Measurements from ENCODE around the gene RBBP6.
"Not testable (repeated sequence)": the region's sequence is repeated elsewhere in the genome, so short reads cannot be mapped to it uniquely, and the experiment has no call there.

Gene RBBP6, protein sequence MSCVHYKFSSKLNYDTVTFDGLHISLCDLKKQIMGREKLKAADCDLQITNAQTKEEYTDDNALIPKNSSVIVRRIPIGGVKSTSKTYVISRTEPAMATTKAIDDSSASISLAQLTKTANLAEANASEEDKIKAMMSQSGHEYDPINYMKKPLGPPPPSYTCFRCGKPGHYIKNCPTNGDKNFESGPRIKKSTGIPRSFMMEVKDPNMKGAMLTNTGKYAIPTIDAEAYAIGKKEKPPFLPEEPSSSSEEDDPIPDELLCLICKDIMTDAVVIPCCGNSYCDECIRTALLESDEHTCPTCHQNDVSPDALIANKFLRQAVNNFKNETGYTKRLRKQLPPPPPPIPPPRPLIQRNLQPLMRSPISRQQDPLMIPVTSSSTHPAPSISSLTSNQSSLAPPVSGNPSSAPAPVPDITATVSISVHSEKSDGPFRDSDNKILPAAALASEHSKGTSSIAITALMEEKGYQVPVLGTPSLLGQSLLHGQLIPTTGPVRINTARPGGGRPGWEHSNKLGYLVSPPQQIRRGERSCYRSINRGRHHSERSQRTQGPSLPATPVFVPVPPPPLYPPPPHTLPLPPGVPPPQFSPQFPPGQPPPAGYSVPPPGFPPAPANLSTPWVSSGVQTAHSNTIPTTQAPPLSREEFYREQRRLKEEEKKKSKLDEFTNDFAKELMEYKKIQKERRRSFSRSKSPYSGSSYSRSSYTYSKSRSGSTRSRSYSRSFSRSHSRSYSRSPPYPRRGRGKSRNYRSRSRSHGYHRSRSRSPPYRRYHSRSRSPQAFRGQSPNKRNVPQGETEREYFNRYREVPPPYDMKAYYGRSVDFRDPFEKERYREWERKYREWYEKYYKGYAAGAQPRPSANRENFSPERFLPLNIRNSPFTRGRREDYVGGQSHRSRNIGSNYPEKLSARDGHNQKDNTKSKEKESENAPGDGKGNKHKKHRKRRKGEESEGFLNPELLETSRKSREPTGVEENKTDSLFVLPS (N-terminal part only)

DNA sequence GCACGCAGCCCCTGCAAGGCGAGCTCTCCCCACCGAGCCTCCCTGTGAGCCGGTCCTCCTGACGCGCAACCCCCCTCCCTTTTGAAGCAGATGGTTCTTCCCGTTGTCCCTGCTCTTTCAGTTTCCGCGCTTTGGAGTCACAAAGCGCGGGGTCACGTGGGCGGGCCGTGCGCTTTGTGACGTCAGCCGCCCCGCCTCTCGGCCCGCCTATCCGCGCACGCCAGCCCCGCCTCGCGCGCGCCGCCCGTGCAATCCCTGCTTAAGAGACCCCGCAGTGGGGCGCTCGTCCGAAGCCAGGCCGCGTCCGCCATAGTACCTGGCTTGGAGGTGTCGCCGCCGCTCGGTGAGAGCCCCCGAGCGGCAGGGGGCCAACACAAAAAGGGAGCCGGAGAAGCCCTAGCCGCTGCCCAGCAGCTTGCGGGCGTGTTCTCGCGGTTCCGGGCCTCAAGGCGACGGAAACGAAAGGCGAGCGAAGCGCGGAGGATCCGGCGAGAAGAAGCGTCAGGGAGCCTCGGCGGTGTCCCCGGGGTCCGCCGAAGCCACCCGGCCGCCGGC is at the start of gene RBBP6:
TSS of gene RBBP6 (plus strand) at position 272 of the 555 bp plus-strand sequence. CDS start 1,061 bp downstream, outside the sequence.
- DNase-seq: peak; percentile 86

DNA sequence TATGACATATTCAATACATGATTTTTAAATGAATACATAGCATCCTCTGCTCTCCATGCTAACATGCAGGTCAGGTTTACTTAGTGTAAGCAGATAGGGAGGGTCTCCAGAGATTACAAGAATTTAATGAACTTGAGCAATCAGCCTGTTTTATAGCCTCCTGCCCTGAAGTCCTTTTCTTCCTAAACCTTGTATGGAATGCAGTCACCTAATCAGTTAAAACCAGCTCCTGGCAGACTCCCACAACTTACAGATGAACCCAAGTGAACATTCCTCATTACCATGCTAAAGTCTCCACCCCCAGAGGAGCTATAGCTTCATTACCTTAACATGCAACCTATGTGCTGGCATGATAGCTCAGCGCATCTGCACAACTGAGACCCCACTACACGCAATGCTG is 48.5 kb upstream of the RBBP6 start:
- DNase-seq: no peak

- no peak for DNase-seq
These were observed 47.6 kb upstream of the RBBP6 start for GRCh38 chr16:24491731-24492130.

DNA sequence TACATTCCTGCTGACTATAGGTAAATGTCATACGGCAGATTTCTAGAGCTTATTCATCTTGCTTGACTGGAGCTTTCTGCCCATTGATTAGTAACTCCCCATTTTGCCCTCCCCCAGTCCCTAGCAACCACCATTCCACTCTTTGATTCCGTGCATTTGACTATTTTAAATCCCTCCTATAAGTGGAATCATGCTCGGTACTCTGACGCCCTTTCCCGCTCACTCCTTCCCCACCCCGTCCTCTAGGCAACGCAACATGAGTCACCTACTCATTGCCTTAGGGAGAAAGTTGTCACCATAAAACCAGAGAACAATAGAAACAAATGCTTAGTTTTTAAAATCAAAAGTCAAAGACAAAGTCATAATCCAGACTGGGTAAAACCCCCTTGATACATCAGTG is 45.5 kb upstream of the RBBP6 start:
- no peak for DNase-seq

DNA sequence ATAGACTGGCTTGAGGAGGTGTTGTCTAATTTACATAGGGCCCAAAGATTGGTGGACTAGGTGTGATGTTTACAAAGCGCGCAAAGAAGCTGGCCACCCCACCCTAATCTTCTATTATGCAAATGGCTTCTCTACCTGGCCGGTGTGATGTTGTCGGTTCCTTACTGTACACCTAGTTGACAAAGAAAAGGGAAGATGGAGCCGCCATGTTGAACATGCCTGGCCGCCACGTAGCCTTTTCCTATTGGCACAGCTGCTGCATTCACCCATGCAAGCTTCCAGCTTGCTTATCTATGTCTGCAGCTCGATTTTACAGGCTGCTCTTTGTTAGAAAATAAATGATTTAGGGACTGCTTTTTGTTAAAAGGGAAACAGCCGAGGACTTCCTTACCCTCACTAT is 44.2 kb upstream of the RBBP6 start:
- not testable (repeated sequence) for DNase-seq

- DNase-seq: no peak
These were observed 41.9 kb upstream of the RBBP6 start for GRCh38 chr16:24497440-24497839.

GRCh38 chr16:24499193-24499814 is 40.1 kb upstream of the RBBP6 start:
- DNase-seq: peak; percentile 36

- DNase-seq: peak; percentile 56
These were observed 34.7 kb upstream of the RBBP6 start for GRCh38 chr16:24504472-24505345.

DNA sequence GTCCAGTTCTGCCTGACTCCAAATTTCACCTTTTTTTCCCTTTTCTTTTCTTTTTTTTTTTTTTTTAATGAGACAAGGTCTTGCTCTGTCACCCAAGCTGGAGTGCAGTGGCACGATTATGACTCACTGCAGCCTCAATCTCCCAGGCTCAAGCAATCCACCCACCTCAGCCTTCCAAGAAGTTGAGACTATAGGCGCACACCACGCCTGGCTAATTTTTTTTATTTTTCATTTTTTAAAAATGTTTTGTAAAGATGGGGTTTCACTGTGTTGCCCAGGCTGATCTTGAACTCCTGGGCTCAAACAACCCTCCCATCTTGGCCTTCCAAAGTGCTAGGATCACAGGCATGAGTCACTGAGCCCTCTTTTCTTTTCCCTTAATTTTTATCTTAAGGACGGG is 33.4 kb upstream of the RBBP6 start:
- no peak for DNase-seq

GRCh38 chr16:24507959-24508480 is 31.3 kb upstream of the RBBP6 start:
- DNase-seq: no peak

DNA sequence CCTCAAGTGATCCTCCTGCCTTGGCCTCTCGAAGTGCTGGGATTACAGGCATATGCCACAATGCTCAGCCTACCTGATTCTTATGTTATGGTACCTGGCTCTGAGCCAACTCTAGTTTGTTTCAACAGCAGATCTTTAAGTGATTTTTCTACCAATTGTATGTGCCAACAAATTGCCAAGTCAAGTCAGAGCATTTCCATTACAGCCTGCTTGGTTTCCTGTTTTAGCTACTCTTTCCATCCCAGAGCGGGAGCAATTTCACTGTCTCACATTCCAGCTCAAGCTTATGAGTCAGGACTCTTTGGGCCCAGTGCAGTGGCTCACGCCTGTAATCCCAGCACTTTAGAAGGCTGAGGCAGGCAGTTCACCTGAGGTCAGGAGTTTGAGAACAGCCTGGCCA is 30.8 kb upstream of the RBBP6 start:
- no peak for DNase-seq

GRCh38 chr16:24509536-24509935 is 29.8 kb upstream of the RBBP6 start:
- DNase-seq: no peak

DNA sequence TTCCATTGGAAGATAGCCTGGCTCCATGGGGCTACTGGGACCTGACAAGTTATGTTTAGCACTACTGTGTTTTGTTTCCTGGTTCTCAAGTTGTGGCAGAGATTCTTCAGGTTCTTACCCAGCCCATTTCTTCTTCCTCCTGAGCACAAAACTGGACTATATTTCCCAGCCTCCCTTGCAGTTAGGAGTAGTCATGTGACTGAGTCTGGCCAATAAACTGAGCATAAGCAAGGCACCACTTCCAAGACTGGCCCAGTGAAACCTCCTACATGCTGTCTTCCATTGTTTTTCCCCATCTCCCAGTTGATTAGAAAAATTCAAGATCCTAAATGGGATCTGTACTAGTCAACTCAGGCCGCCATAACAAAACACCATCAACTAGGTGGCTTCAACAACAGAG is 28.2 kb upstream of the RBBP6 start:
- DNase-seq: no peak

DNA sequence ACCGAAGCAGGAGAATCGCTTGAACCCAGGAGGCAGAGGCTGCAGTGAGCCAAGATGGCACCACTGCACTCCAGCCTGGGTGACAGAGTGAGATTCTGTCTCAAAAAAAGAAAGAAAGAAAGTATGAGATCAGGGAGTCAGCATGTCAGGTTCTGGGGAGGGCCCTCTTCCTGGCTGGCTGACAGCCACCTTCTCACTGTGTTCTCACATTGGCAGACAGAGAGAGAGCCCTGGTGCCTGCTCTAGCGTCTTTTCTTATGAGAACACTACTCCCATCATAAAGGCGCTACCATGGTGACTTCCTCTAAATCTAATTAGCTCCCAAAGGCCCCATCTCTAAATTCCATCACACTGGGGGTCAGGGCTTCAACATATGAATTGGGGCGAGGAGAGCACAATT is 27.6 kb upstream of the RBBP6 start:
- DNase-seq: no peak

DNA sequence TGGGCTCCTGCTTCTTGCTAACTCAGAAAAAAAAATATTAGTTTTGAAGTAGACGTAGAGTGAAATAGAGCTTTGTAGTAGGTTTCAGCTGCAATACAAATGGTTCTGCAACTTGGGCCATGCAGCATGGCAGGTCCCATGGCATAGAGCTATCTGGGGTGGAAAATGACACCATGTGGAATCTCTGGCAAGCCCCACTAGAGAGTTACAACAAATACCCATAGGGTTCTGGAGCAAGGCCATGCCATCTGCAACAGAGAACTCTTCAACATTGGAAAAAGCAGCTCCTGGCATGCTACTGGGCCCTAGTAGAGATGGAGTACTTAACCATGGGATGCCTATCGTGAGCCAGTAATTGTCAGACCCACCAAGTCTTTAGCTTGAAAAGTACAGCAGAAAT is 25.3 kb upstream of the RBBP6 start:
- no peak for DNase-seq

- no peak for DNase-seq
These were observed 24.2 kb upstream of the RBBP6 start for GRCh38 chr16:24515186-24515585.

- peak; percentile 78 for DNase-seq
These were observed 22.3 kb upstream of the RBBP6 start for GRCh38 chr16:24516900-24517669.

DNA sequence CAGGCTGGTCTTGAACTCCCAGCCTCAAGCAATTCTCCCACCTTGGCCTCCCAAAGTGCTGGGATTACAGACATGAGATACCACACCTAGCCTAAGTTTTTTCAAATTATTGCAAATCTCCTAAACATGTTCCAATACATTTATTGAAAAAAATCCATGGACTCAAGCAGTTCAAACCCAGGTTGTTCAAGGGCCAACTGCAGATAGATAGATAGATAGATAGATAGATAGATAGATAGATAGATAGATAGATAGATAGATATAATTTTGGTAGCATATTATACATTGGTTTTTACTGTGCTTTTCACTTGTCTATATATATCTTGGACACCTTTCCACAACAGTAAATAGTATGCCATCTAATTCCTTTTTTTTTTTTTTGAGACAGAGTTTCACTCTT is 20.9 kb upstream of the RBBP6 start:
- DNase-seq: no peak

DNA sequence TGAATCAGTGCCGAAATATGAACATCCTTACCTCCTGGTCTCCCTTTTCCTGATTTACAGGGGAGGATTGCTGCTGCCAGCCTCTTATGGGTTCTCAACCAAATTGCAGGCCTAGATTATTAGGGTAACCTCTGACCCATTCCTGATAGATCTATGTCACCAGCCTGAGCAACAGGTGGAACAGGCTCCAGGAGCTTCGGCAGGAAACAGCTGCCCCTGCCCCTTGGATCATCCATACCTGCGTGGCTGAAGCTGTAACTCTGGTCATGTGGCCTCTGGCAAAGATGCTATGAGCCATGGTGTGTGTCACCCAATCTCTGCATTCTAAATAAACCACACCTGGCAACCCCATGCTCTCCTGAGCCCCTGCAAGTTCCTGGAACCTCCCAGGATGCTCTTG is 18.4 kb upstream of the RBBP6 start:
- DNase-seq: no peak

- no peak for DNase-seq
These were observed 16.6 kb upstream of the RBBP6 start for GRCh38 chr16:24522751-24523150.

DNA sequence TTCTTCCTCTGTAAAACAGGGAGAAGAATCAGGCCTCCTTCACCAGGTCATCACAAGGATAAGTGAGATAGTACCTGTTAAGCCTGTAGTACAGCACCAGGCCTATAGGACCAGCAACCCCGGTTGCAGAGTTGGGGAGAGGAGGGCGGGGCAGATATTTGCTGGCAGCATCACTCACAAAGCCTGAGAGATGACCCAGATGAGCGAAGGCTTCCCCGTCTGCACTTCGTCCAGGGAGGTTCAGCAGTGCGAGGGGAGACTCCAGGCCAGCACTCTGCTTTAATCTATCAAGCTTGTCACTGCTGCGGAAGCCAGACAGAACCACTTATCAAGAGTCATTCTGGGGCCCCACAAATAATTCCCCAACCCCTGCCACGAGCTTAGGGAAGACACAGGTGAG is 15.8 kb upstream of the RBBP6 start:
- no peak for DNase-seq
